BE2C (cell line): ENCODE measurements around the gene SPEN.

ENCODE experiments used
- DNase-seq: peaks from one replicate; pipeline ENCODE4 v3.0.0-alpha.2; 2020
- H3K27me3 ChIP-seq: fragments of 250-450 bp; sonication (Bioruptor Pico); 2 replicates; pipeline ENCODE4 v1.5.1; 2020; ENCODE audit warnings: mild to moderate bottlenecking
- H3K36me3 ChIP-seq: fragments of 250-450 bp; sonication (Bioruptor Pico); 2 replicates; pipeline ENCODE4 v1.5.1; 2020; ENCODE audit warnings: mild to moderate bottlenecking
- H3K4me1 ChIP-seq: fragments of 250-450 bp; sonication (Bioruptor Pico); 2 replicates; pipeline ENCODE4 v1.5.1; 2020
- H3K4me3 ChIP-seq: 2 replicates; pipeline ENCODE4 v1.5.1; 2011; ENCODE audit warnings: low read depth, low read length
- H3K9me3 ChIP-seq: fragments of 250-450 bp; sonication (Bioruptor Pico); 2 replicates; pipeline ENCODE4 v1.5.1; 2020
- CTCF ChIP-seq: IDR thresholded peaks from 2 replicates; pipeline ENCODE4 v1.5.1; 2012; ENCODE audit warnings: mild to moderate bottlenecking, low read depth, low read length

The SPEN gene

GRCh38 chr1:15944308-15945010 is 97.0 kb downstream of the SPEN start:
- no peak for DNase-seq
- peaks cover 41% of the 10 kb centered on the region for H3K36me3 ChIP-seq

GRCh38 chr1:15945011-15945831 is 97.7 kb downstream of the SPEN start:
- Histone ChIP-seq H3K36me3 (peaks cover 41% of the 10 kb centered on the region), H3K9me3 (no peaks in the 10 kb centered on the region), H3K4me3 (no peak overlapping the region), H3K27me3 (no peaks in the 10 kb centered on the region), H3K4me1 (peaks cover 8% of the 10 kb centered on the region)
- no peak for TF ChIP-seq CTCF
- DNase-seq: no peak

More at GRCh38 chr1:15944308-15945010, 97.0 kb downstream of the SPEN start:
- no peaks in the 10 kb centered on the region for H3K27me3 ChIP-seq
- no peaks in the 10 kb centered on the region for H3K9me3 ChIP-seq
- peaks cover 3% of the 10 kb centered on the region; the same call in 1 of the 2 replicates for H3K4me1 ChIP-seq
- TF ChIP-seq CTCF: no peak
- no peak overlapping the region for H3K4me3 ChIP-seq

GRCh38 chr1:15945832-15946448 is 98.4 kb downstream of the SPEN start:
- Histone ChIP-seq H3K4me3 (no peak overlapping the region), H3K27me3 (no peaks in the 10 kb centered on the region), H3K9me3 (no peaks in the 10 kb centered on the region), H3K36me3 (peaks cover 35% of the 10 kb centered on the region), H3K4me1 (peaks cover 15% of the 10 kb centered on the region)
- DNase-seq: no peak
- TF ChIP-seq CTCF: no peak

- Histone ChIP-seq H3K4me1 (peaks cover 18% of the 10 kb centered on the region), H3K4me3 (no peak overlapping the region), H3K36me3 (peaks cover 30% of the 10 kb centered on the region), H3K27me3 (no peaks in the 10 kb centered on the region), H3K9me3 (no peaks in the 10 kb centered on the region)
- TF ChIP-seq CTCF: no peak
- DNase-seq: no peak
These were observed 99.3 kb downstream of the SPEN start for GRCh38 chr1:15946571-15947381.

GRCh38 chr1:15947382-15948090 is 100.0 kb downstream of the SPEN start:
- TF ChIP-seq CTCF: no peak
- Histone ChIP-seq H3K9me3 (no peaks in the 10 kb centered on the region), H3K36me3 (peaks cover 22% of the 10 kb centered on the region), H3K4me1 (peaks cover 25% of the 10 kb centered on the region), H3K27me3 (no peaks in the 10 kb centered on the region), H3K4me3 (no peak overlapping the region)
- no peak for DNase-seq
